HUES64 (cell line): ENCODE data around the gene LMF2. TPM values are rescaled to one million over a fixed set of nuclear protein-coding genes. Genes with fewer than 3 reads are reported as not detected.
A peak's percentile ranks its signal among the peaks of the same experiment; 100 is the strongest.

Source experiments
- H3K27ac ChIP-seq: 2 replicates; pipeline ENCODE4 v1.7.0; 2013; ENCODE audit warnings: low read depth, low read length, inconsistent platforms
- H3K27me3 ChIP-seq: 2 replicates; pipeline ENCODE4 v1.6.1; 2013; ENCODE audit warnings: mild to moderate bottlenecking, low read length; ENCODE audit not compliant: insufficient read depth
- H3K36me3 ChIP-seq: 2 replicates; pipeline ENCODE4 v1.6.1; 2013; ENCODE audit warnings: mild to moderate bottlenecking, low read length; ENCODE audit not compliant: insufficient read depth
- H3K4me1 ChIP-seq: 2 replicates; pipeline ENCODE4 v1.6.1; 2013; ENCODE audit warnings: mild to moderate bottlenecking, low read length, moderate library complexity; ENCODE audit not compliant: insufficient read depth
- H3K4me3 ChIP-seq: 2 replicates; pipeline ENCODE4 v1.5.1; 2013; ENCODE audit warnings: mild to moderate bottlenecking, low read length, moderate library complexity
- H3K9ac ChIP-seq: 2 replicates; pipeline ENCODE4 v1.6.1; 2013; ENCODE audit warnings: mild to moderate bottlenecking, low read depth, low read length
- H3K9me3 ChIP-seq: 2 replicates; pipeline ENCODE4 v1.6.1; 2013; ENCODE audit warnings: low read depth, low read length; ENCODE audit not compliant: insufficient read depth
- WGBS: fragments of 150-250, 120-280 bp; methylation state at CpG from one replicate; pipeline ENCODE4 v1.1.7; 2013; ENCODE audit warnings: missing lambda C conversion rate; 5-methylcytosine and 5-hydroxymethylcytosine counted together
- polyA plus RNA-seq, 2 experiments: library from polyadenylated mRNA; stranded (reverse); fragments of 50-300 nt; gene quantifications; one replicate each; pipeline ENCODE4 v1.2.3, GENCODE V29; 2013

The LMF2 gene, protein sequence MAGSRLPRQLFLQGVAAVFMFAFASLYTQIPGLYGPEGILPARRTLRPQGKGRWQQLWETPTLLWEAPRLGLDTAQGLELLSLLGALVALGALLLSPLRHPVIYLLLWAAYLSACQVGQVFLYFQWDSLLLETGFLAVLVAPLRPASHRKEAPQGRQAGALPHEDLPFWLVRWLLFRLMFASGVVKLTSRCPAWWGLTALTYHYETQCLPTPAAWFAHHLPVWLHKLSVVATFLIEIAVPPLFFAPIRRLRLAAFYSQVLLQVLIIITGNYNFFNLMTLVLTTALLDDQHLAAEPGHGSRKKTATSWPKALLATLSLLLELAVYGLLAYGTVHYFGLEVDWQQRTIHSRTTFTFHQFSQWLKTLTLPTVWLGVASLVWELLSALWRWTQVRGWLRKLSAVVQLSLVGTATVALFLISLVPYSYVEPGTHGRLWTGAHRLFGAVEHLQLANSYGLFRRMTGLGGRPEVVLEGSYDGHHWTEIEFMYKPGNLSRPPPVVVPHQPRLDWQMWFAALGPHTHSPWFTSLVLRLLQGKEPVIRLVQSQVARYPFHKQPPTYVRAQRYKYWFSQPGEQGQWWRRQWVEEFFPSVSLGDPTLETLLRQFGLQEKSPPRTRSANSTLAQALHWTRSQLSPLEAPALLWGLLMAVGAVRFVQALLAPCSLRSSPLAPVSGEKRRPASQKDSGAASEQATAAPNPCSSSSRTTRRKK
- polyA plus RNA-seq (2013, experiment 1 of 2), result 26.5 TPM
- polyA plus RNA-seq (2013, experiment 2 of 2), result 23.5 TPM

DNA sequence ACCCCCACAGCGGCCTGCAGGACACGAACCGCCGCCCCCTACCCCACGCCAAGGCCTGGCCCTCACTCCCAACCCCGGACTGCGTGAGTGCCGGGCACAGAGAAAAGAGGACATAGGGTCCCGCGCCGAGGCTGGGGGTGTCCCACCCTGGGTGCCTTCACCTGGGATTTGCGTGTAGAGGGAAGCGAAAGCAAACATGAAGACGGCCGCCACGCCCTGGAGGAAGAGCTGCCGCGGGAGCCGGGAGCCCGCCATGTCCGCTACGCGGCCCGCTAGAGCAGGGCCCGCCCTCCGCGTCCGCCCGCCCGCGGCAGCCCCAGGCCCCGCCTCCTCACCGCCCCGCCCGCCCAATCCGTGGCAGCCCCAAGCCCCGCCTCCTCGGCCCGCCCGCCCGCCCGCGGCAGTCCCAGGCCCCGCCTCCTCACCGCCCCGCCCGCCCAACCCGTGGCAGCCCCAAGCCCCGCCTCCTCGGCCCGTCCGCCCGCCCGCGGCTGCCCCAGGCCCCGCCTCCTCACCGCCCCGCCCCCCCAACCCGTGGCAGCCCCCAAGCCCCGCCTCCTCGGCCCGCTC, at the start of gene LMF2:
LMF2 (minus strand) TSS at position 282 of the 570 bp plus-strand sequence; CDS start at position 255, 27 bp downstream.
- under 1% methylated on average over 32 of the region's 62 CpGs for WGBS
- Histone ChIP-seq H3K27ac (peak within 1 kb of the TSS; percentile 97), H3K9me3 (no peaks in the 10 kb centered on the region), H3K4me1 (peaks cover 7% of the 10 kb centered on the region), H3K4me3 (peak within 1 kb of the TSS; percentile 99), H3K9ac (peak within 1 kb of the TSS; percentile 96), H3K36me3 (peaks cover 16% of the 10 kb centered on the region), H3K27me3 (no peaks in the 10 kb centered on the region)

DNA sequence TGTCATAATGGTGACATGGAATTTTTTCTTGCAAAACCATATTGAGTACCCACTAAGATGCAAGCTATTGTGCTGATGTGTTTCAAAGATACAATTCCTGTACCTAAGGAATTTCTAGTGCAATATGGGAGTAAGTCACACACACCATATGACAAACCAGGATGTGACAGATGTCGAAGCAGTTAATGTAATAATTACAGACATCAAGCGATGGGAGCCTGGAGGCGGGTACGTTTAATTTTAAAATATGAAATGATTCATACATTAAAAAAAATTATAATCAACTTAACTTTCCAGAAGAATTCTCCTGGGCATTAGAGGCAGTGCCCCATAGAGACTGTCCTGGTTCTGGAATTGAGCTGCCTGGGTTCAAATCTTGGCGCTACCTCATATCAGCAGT, 49.2 kb upstream of the LMF2 start:
- WGBS, result 95% methylated on average over 1 of the region's 5 CpGs
- H3K4me1 ChIP-seq, result peaks cover 5% of the 10 kb centered on the region; the same call in 1 of the 2 replicates

DNA sequence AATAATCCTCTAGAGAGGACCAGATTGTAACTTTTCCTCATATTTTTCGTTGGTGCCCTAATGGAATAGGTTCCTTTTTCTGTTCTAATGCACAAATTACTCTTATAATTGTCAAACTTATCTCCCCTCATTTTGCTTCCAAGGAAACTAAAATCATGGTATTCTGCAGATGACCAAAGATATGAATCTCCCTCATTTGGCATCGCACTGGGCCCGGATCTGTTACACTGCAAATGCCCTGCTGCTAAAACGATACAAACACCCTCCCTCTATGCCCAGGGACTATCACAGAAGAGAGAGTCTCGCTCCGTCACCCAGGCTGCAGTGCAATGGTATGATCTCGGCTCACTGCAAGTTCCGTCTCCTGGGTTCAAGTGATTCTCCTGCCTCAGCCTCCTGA, 45.8 kb upstream of the LMF2 start:
- no peak overlapping the region for H3K4me3 ChIP-seq
- no peaks in the 10 kb centered on the region; the same call in 1 of the 2 replicates for H3K27me3 ChIP-seq
- no peak overlapping the region for H3K9ac ChIP-seq
- peaks cover 5% of the 10 kb centered on the region; the same call in 1 of the 2 replicates for H3K4me1 ChIP-seq
- no peaks in the 10 kb centered on the region for H3K36me3 ChIP-seq
- no peak overlapping the region for H3K27ac ChIP-seq
- H3K9me3 ChIP-seq, result no peaks in the 10 kb centered on the region
- WGBS, result 94% methylated on average over 8 of the region's 8 CpGs

More for the DNA sequence above, 49.2 kb upstream of the LMF2 start:
- Histone ChIP-seq H3K9ac (no peak overlapping the region), H3K36me3 (no peaks in the 10 kb centered on the region), H3K27ac (no peak overlapping the region), H3K27me3 (no peaks in the 10 kb centered on the region; the same call in 1 of the 2 replicates), H3K9me3 (no peaks in the 10 kb centered on the region), H3K4me3 (no peak overlapping the region)

DNA sequence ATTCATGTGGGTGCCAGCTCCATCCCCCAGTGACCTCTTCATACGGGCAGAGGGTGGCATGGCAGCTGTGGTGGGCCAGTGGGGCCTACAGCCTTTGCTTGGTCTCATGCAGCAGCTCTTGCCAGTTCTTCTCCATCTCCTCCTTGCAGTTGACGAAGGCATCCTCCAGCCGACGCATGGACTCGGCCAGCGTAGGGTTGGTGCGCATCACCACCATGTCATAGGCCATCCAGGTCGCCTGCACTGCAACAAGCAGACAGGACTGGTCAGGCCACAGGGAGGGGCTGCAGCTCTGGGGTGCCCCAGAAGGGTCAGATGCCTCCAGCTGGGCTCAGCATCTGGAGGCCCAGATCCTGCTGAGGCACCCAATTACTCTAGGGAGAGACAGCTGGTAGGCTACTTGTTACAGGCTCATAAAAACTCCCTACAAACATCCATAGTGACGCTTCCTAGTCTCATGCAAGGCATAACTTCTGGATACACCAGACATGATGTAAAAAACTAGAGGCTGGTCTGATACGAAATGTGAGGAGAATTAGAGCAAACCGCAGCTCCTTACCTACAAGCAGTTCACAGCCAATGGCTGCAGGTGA, 43.8 kb upstream of the LMF2 start:
- Histone ChIP-seq H3K36me3 (no peaks in the 10 kb centered on the region), H3K4me3 (no peak overlapping the region), H3K9ac (no peak overlapping the region), H3K9me3 (no peaks in the 10 kb centered on the region), H3K27me3 (no peaks in the 10 kb centered on the region; the same call in 1 of the 2 replicates), H3K27ac (no peak overlapping the region), H3K4me1 (peaks cover 5% of the 10 kb centered on the region; the same call in 1 of the 2 replicates)
- 95% methylated on average over 11 of the region's 11 CpGs for WGBS

DNA sequence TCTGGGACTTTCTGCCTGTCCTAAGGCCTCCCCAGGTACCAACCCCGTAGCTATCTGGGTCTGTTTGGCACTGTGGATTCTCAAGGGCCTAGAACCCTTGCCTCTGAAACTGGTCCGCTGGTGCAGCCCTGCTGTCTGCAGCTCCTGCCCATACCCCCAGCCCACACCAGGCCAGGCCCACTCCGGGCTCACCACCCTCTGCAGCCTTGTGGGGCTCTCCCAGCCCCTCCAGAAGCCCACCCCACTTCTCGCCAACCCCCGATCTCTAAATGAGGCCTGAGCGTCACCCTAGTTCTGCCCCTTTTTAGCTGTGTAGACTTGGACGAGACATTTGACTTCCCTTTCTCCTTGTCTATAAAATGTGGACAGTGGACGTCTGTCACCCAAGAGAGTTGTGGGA, 42.9 kb upstream of the LMF2 start:
- Histone ChIP-seq H3K9ac (no peak overlapping the region), H3K27ac (no peak overlapping the region), H3K4me1 (peaks cover 3% of the 10 kb centered on the region; the same call in 1 of the 2 replicates), H3K9me3 (no peaks in the 10 kb centered on the region), H3K27me3 (peaks cover 1% of the 10 kb centered on the region; the same call in 1 of the 2 replicates), H3K36me3 (no peaks in the 10 kb centered on the region), H3K4me3 (no peak overlapping the region)
- 93% methylated on average over 8 of the region's 8 CpGs for WGBS

DNA sequence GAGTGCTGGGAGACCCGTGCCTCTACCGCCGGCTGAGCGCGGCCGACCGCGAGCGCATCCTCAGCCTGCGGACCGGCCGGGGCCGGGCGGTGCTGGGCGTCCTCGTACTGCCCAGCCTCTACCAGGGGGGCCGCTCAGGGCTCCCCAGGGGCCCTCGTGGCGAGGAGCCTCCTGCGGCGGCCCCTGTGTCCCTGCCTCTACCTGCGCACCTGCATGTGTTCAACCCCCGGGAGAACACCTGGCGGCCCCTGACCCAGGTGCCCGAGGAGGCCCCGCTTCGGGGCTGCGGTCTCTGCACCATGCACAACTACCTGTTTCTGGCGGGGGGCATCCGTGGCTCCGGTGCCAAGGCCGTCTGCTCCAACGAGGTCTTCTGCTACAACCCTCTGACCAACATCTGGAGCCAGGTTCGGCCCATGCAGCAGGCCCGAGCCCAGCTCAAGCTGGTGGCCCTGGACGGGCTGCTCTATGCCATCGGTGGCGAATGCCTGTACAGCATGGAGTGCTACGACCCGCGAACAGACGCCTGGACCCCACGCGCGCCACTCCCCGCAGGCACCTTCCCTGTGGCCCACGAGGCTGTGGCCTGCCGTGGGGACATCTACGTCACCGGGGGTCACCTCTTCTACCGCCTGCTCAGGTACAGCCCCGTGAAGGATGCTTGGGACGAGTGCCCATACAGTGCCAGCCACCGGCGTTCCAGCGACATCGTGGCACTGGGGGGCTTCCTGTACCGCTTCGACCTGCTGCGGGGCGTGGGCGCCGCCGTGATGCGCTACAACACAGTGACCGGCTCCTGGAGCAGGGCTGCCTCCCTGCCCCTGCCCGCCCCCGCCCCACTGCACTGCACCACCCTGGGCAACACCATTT, 41.7 kb upstream of the LMF2 start:
- H3K9me3 ChIP-seq, result no peaks in the 10 kb centered on the region
- H3K36me3 ChIP-seq, result no peaks in the 10 kb centered on the region
- no peak overlapping the region for H3K4me3 ChIP-seq
- H3K9ac ChIP-seq, result no peak overlapping the region
- H3K4me1 ChIP-seq, result no peaks in the 10 kb centered on the region
- H3K27ac ChIP-seq, result no peak overlapping the region
- H3K27me3 ChIP-seq, result peaks cover 12% of the 10 kb centered on the region
- WGBS, result 95% methylated on average over 68 of the region's 68 CpGs

DNA sequence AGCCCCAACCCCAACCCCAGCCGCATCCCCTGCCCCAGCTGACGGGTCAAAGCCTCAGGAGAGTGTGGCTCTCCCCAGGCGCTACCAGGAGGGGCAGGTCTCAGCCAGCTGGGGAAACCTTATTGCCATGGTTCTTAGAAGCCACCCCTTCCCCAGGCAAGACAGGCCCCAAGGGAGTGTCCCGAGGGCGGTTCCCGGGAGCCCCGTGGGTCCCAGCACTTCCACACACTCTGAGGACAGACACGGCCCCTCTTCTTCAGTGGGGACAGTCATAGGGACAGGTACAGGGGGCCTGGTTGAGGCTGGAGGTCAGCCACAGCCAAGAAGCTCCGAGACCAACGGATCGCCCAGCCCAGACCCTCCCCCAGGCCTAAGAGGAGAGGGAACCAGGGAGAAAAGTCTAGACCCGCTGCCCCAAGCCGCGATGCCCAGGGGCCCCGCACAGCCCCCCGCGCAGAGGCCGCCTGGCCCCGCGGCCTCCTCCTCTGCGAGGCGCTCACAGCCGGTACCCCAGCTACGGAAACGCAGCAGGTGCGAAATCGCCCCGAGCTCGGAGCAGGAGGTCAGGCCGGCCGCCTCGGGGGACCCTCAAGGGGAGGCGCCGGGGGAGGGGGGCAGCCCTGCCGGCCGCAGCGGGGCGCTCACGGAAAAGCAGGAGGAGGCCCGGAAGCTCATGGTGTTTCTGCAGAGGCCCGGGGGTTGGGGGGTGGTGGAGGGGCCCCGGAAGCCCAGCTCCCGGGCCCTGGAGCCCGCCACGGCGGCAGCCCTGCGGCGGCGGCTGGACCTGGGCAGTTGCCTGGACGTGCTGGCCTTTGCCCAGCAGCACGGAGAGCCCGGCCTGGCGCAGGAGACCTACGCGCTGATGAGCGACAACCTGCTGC, 40.8 kb upstream of the LMF2 start:
- H3K27me3 ChIP-seq, result peaks cover 19% of the 10 kb centered on the region
- H3K4me3 ChIP-seq, result no peak overlapping the region
- 94% methylated on average over 56 of the region's 56 CpGs for WGBS
- H3K36me3 ChIP-seq, result no peaks in the 10 kb centered on the region
- H3K9me3 ChIP-seq, result no peaks in the 10 kb centered on the region
- H3K9ac ChIP-seq, result no peak overlapping the region
- no peak overlapping the region for H3K27ac ChIP-seq
- no peaks in the 10 kb centered on the region for H3K4me1 ChIP-seq

DNA sequence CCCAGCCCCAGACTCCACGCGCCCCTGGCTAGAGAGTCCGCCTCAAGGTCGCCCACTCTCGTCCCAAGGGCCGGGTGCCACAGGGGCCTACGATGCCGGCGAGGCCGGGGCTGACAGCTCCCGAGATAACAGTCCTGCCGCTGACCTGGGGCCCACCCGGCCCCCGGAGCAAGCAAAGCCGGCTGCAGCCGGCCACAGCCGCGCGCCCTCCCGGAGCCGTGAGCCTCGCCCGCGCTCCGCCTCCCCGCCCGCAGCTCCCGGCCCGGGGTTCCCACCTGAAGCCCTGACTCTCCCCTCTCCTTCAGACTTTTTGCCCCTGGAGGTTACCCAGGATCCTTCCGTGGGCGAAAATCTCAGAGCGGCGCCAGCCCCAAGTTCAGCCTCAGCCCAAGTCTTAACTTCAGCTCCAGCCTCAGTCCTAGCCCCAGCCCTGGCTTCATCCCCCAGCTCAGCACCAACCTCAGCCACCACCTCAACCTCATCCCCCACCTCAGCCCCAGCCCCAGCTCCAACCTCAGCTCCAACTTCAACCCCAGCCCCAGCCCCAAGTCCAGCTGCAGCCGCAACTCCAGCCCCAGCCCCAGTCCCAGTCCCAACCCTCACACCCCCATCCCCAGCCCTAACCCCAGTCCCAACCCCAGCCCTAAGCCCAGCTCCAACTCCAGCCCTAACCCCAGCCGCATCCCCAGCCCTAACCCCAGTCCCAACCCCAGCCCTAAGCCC, 39.9 kb upstream of the LMF2 start:
- no peak overlapping the region for H3K9ac ChIP-seq
- no peak overlapping the region for H3K4me3 ChIP-seq
- no peaks in the 10 kb centered on the region for H3K4me1 ChIP-seq
- H3K27me3 ChIP-seq, result peaks cover 21% of the 10 kb centered on the region
- no peaks in the 10 kb centered on the region for H3K9me3 ChIP-seq
- WGBS, result 94% methylated on average over 35 of the region's 35 CpGs
- H3K36me3 ChIP-seq, result no peaks in the 10 kb centered on the region
- no peak overlapping the region for H3K27ac ChIP-seq
